GM18517 (cell line): ENCODE measurements around the gene RFX2.
"Not testable (repeated sequence)": the region's sequence is repeated elsewhere in the genome, so short reads cannot be mapped to it uniquely, and the experiment has no call there.

Source experiments
- ATAC-seq: cut with Tn5 transposase; IDR thresholded peaks from one replicate; pipeline ENCODE4 v1.9.1; 2021; ENCODE audit warnings: mild to moderate bottlenecking, moderate library complexity; ENCODE audit not compliant: unreplicated experiment

The RFX2 gene

GRCh38 chr19:5993648-5994358, 116.5 kb downstream of the RFX2 start:
- ATAC-seq: no peak

GRCh38 chr19:5993201-5993600, 117.1 kb downstream of the RFX2 start:
- ATAC-seq: no peak

- no peak for ATAC-seq
Observed at GRCh38 chr19:5992756-5993155, 117.5 kb downstream of the RFX2 start.

- no peak for ATAC-seq
Observed at GRCh38 chr19:5991244-5991838, 119.0 kb downstream of the RFX2 start.

GRCh38 chr19:5990289-5990797, 120.0 kb downstream of the RFX2 start:
- ATAC-seq: no peak

- ATAC-seq: no peak
Observed at GRCh38 chr19:5989388-5990074, 120.8 kb downstream of the RFX2 start.

GRCh38 chr19:5988517-5989387, 121.5 kb downstream of the RFX2 start:
- no peak for ATAC-seq

GRCh38 chr19:5987077-5987818, 123.1 kb downstream of the RFX2 start:
- no peak for ATAC-seq

GRCh38 chr19:5985837-5986236, 124.5 kb downstream of the RFX2 start:
- not testable (repeated sequence) for ATAC-seq

GRCh38 chr19:5985098-5985783, 125.1 kb downstream of the RFX2 start:
- no peak for ATAC-seq

- ATAC-seq: no peak
Observed at GRCh38 chr19:5984600-5984999, 125.7 kb downstream of the RFX2 start.

GRCh38 chr19:5983367-5983955, 126.8 kb downstream of the RFX2 start:
- no peak for ATAC-seq

GRCh38 chr19:5978606-5979552, 131.4 kb downstream of the RFX2 start:
- ATAC-seq: no peak

- ATAC-seq: peak; percentile 84
Observed at GRCh38 chr19:5977785-5978605, 132.3 kb downstream of the RFX2 start, which contains the start of gene RANBP3. TSS of gene RANBP3 (minus strand) at chr19:5978140. CDS start at chr19:5978082, 58 bp downstream.

GRCh38 chr19:5977222-5977784, 133.0 kb downstream of the RFX2 start:
- ATAC-seq: no peak

- no peak for ATAC-seq
Observed at GRCh38 chr19:5976768-5977167, 133.5 kb downstream of the RFX2 start.

GRCh38 chr19:5975388-5975728, 134.9 kb downstream of the RFX2 start:
- no peak for ATAC-seq
